RWPE2 (cell line): ENCODE results near the gene RARB.

Experiments
- ATAC-seq: fragments of 200-7000 bp; cut with Tn5 transposase; 3 replicates; pipeline ENCODE4 v1.9.1; 2021; ENCODE audit warnings: low read depth
- DNase-seq: peaks from one replicate; pipeline ENCODE4 v3.0.0-alpha.2; 2020; ENCODE audit warnings: low spot score
- H3K27ac ChIP-seq: fragments of 450-650 bp; 2 replicates; pipeline ENCODE4 v1.5.1; 2017; ENCODE audit warnings: mild to moderate bottlenecking; ENCODE audit not compliant: poor library complexity, severe bottlenecking
- H3K27me3 ChIP-seq: fragments of 250-450 bp; sonication (Bioruptor Pico); 2 replicates; pipeline ENCODE4 v1.5.1; 2021; ENCODE audit warnings: mild to moderate bottlenecking, moderate library complexity; ENCODE audit not compliant: insufficient read depth, poor library complexity, severe bottlenecking
- H3K36me3 ChIP-seq: fragments of 250-450 bp; sonication (Bioruptor Pico); 2 replicates; pipeline ENCODE4 v1.5.1; 2020; ENCODE audit warnings: low read depth, mild to moderate bottlenecking, moderate library complexity
- H3K4me1 ChIP-seq: fragments of 250-450 bp; sonication (Bioruptor Pico); 2 replicates; pipeline ENCODE4 v1.5.1; 2021; ENCODE audit warnings: mild to moderate bottlenecking, moderate library complexity; ENCODE audit not compliant: insufficient read depth, poor library complexity, severe bottlenecking
- H3K4me3 ChIP-seq: fragments of 250-450 bp; sonication (Bioruptor Pico); 2 replicates; pipeline ENCODE4 v1.5.1; 2021; ENCODE audit warnings: mild to moderate bottlenecking, moderate library complexity; ENCODE audit not compliant: severe bottlenecking
- H3K9me3 ChIP-seq: fragments of 250-450 bp; sonication (Bioruptor Pico); 2 replicates; pipeline ENCODE4 v1.5.1; 2021; ENCODE audit warnings: mild to moderate bottlenecking, moderate library complexity; ENCODE audit not compliant: severe bottlenecking
- TF ChIP-seq, protein P1 (sequence below): fragments of 450-650 bp; IDR thresholded peaks from one replicate; pipeline ENCODE4 v1.5.1; 2017; ENCODE audit warnings: mild to moderate bottlenecking, moderate library complexity; ENCODE audit not compliant: poor library complexity, severe bottlenecking

Gene RARB

DNA sequence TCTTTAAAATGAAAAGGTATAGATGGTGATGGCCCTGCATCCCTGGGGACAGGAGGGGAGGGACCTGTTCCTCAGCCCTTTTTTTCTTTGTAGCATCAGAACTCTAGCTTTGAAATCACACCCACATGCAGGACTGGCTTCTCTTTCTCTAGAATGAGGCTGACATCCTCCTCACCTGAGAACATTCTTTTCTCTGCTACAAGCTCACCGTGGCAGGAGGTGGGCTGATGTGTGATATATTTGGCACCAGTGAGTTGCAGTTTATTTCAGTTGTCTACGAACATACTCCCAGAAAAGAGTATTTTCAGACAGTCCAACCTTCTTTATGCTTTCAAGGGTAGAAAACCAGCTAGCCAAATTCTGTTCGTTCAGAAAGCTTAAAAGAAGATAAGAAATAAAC, 43.6 kb upstream of the RARB start:
- no peak for ATAC-seq
- H3K4me3 ChIP-seq: no peak overlapping the region

DNA sequence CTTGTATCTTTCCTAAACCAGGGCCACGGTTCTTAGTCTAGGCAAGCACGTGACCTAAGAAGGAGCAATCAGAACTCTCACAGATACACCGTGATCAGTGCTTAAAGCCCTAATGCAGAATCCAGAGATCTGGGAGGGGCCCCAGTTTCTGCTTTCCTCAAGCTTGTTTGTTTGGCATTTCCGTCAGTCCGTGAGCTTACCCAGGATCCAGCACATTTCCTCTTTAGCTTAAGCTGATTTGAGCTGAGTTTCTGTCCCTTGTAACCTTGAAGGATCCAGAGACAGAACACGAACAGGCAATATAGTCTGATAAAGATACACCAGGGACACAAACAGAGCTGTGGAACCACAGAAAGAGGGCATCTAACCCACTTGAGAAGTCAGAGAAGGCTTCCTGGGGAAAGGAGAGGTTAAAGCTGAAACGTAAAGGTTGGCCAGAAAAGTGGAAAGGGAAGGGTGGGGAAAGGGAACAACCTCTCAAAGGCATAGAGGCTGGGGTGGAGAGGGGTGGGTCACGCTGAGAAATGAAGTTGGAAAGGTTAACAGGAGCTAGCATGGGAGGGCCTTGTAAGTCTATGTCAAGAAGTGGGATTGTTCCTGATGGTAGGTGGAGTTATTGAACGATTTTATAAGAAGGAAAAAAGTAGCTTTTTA, 42.1 kb upstream of the RARB start:
- H3K36me3 ChIP-seq: no peaks in the 10 kb centered on the region
- no peak overlapping the region for H3K4me3 ChIP-seq
- ATAC-seq: no peak
- TF ChIP-seq, protein P1, sequence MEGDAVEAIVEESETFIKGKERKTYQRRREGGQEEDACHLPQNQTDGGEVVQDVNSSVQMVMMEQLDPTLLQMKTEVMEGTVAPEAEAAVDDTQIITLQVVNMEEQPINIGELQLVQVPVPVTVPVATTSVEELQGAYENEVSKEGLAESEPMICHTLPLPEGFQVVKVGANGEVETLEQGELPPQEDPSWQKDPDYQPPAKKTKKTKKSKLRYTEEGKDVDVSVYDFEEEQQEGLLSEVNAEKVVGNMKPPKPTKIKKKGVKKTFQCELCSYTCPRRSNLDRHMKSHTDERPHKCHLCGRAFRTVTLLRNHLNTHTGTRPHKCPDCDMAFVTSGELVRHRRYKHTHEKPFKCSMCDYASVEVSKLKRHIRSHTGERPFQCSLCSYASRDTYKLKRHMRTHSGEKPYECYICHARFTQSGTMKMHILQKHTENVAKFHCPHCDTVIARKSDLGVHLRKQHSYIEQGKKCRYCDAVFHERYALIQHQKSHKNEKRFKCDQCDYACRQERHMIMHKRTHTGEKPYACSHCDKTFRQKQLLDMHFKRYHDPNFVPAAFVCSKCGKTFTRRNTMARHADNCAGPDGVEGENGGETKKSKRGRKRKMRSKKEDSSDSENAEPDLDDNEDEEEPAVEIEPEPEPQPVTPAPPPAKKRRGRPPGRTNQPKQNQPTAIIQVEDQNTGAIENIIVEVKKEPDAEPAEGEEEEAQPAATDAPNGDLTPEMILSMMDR: no peak
- DNase-seq: no peak
- H3K27me3 ChIP-seq: no peaks in the 10 kb centered on the region
- no peaks in the 10 kb centered on the region for H3K9me3 ChIP-seq
- H3K4me1 ChIP-seq: no peaks in the 10 kb centered on the region
- no peak overlapping the region for H3K27ac ChIP-seq

More for the DNA sequence above, 43.6 kb upstream of the RARB start:
- no peak for DNase-seq
- TF ChIP-seq, protein P1: no peak
- Histone ChIP-seq H3K27ac (no peak overlapping the region), H3K36me3 (no peaks in the 10 kb centered on the region), H3K4me1 (no peaks in the 10 kb centered on the region), H3K27me3 (no peaks in the 10 kb centered on the region), H3K9me3 (no peaks in the 10 kb centered on the region)

DNA sequence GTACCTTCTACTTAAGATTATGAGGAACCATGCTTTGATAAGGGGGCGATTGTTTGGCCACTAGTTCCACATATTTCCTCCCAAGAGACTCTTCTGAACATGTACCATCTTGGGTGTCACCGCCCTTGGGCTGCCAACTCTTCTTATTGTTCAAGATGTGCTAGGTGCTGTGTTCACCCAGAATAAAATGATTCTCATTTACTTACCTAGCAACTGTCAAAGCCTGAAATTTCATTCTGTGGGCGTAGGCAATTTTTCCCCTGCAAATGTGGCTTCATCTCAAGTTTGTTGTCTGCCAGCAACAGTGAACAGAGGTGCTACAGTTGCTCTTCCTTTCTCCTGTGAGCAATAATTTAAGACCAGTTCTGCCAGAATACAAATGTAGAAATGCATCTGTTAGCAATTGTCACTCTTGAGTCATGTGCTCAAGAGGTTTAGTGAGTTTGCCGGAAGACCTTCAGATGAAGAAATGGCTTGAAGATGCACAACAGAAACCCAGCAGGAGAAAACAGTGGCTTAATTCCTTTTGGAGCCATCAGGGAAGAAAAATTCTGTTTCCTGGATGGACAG, 41.3 kb upstream of the RARB start:
- Histone ChIP-seq H3K4me3 (no peak overlapping the region), H3K9me3 (no peaks in the 10 kb centered on the region), H3K27ac (no peak overlapping the region), H3K27me3 (no peaks in the 10 kb centered on the region), H3K36me3 (no peaks in the 10 kb centered on the region), H3K4me1 (no peaks in the 10 kb centered on the region)
- TF ChIP-seq, protein P1: no peak
- DNase-seq (no peak), ATAC-seq (no peak)

DNA sequence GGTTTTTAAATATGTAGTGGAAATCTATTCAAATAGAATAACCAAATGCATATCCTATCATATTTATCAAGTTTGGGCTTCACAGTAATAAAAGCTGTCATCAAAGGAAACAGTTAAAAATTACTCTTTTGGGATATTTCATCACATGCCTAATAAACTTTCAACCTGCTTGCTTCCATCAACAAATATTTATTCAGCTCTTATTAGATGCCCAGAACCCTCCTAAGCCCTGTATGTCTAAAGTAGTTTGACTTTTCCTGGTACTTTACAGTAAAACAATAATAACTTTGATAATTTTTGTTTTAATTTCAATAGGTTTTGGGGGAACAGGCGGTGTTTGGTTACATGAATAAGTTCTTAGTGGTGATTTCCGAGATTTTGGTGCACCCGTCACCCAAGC, 37.5 kb upstream of the RARB start:
- Histone ChIP-seq H3K27me3 (no peaks in the 10 kb centered on the region), H3K9me3 (no peaks in the 10 kb centered on the region), H3K4me3 (no peak overlapping the region), H3K27ac (no peak overlapping the region), H3K36me3 (no peaks in the 10 kb centered on the region), H3K4me1 (no peaks in the 10 kb centered on the region)
- DNase-seq (no peak), ATAC-seq (no peak)
- TF ChIP-seq, protein P1: no peak

DNA sequence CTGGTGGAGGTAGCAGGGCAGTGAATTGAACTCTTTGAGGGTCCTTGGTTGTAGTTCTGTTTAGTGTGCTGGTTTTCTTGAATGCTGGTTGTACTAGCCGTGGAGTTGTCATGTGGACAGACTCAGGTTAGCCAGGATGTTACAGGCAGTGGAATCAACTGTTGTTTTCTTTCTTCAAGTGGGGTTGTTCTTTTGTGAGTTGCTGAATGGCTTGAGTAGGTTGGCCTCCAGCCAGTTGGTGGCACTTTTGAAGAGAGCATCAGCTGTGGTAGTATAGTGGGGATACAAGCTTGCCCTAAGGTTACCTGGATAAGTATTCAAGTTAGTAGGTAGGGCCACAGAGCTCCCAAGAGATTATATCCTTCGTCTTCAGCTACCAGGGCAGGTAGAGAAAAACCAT, 31.8 kb upstream of the RARB start:
- Histone ChIP-seq H3K9me3 (no peaks in the 10 kb centered on the region), H3K36me3 (no peaks in the 10 kb centered on the region), H3K4me3 (no peak overlapping the region), H3K27me3 (no peaks in the 10 kb centered on the region), H3K27ac (no peak overlapping the region), H3K4me1 (no peaks in the 10 kb centered on the region)
- no peak for ATAC-seq
- no peak for DNase-seq
- TF ChIP-seq, protein P1: no peak
